DLD1 (cell line): ENCODE results near the gene ERMARD.

Experiments
- in situ Hi-C: cut with HindIII; loops from 2 replicates; pipeline ENCODE4 v1.10.0; 2017; ENCODE audit warnings: low sequenced_read_pairs

The ERMARD gene

GRCh38 chr6:169751242-169752073, at the start of gene ERMARD, which contains the start of gene DYNLT2:
Gene ERMARD, plus strand, starts transcription at chr6:169751622. Its CDS starts 36 bp downstream, at chr6:169751658.
Gene DYNLT2, minus strand, starts transcription at chr6:169751572. Its CDS starts 114 bp downstream, at chr6:169751458.
- in situ Hi-C loops, result no loop called here

DNA sequence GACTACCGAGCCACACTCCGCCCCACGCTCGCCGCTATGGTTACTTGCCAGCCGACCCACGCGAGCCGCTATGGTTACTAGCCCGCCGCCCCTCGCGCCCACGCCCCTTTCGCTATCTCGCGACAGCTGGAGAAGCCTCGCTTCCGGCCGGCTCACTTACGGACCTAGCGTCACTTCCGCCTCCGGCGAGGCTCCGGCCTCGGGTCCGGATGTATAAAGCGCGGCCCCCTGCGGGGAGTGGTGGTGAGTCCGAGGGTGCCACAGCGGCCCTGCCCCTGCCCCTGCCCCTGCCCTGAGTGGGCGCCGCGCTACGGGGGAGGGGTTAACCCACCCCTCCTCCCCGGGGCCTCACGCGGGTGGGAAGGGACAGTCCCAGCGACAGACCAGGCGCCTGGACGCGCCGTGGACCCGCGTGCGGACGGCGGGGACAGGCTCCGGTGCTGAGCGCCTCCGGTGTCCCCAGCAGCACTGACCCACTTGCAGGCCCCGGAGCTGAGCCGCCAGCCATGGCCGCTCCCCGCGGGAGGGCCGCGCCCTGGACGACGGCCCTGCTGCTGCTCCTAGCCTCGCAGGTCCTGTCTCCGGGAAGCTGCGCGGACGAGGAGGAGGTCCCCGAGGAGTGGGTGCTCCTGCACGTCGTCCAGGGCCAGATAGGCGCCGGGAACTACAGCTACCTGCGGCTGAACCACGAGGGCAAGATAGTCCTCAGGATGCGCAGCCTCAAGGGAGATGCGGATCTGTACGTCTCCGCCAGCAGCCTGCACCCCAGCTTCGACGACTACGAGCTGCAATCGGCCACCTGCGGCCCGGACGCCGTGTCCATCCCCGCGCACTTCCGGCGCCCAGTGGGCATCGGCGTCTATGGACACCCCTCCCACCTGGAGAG, 49.2 kb upstream of the ERMARD start, which contains the start of the genes C6orf120 and WDR27:
TSS of gene C6orf120 (plus strand) at position 173 of the 886 bp plus-strand sequence. CDS start at position 507, 334 bp downstream.
TSS of gene WDR27 (minus strand) at position 76 of the 886 bp plus-strand sequence. CDS start 13,024 bp downstream, outside the sequence.
- in situ Hi-C loops, result no loop called here

DNA sequence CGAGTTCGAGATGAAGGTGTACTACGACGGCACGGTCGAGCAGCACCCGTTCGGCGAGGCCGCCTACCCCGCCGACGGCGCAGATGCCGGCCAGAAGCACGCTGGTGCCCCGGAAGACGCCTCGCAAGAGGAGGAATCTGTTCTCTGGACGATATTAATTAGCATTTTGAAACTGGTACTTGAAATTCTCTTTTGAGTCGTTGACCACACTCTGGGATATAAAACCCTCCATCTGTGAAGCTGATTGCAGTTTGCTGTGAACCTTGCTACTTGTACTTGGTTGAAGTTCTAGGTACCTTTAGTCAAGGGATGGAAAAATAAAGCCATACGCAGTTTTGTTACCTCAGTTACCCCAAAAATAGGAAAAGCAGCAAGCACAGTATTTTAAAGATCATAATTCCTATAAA, 48.6 kb upstream of the ERMARD start:
- in situ Hi-C loops, result no loop called here

DNA sequence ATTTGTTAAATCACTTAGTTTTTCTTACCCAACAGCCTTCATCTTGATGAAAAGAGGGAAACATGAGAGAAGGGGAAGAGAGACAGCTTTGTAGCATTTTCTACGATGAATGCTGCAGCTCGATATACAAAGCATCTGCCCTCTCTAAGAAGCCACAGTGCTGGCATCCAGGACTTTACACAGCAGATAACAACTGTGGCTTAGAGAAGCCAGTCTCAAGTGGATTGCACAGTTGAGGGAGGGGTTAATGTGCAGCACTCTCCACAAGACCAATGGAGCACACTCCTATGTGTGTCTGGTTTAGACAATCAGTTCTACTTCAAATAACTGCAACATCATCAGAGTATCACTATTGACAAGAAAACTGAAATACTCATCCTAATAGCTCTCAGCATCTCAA, 43.6 kb upstream of the ERMARD start:
- in situ Hi-C loops, result no loop called here

DNA sequence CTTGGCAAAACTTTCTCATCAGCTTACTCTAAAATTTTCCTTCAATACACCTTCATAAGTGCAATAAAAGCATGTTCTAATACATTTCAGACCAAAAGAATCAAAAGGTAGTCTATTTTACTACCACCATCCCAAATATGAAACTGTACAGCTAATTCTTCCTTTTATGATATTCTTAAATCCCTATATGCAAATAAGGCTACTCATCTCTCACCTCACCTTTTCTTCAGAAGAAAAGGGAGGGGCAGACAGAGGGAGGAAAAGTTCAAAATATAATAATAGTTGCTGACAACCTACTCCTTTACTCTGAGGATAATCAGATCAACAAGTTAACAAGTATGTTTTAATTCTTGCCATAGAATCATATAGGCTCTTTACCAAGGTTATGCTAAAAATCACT, 42.1 kb upstream of the ERMARD start:
- in situ Hi-C loops, result no loop called here

DNA sequence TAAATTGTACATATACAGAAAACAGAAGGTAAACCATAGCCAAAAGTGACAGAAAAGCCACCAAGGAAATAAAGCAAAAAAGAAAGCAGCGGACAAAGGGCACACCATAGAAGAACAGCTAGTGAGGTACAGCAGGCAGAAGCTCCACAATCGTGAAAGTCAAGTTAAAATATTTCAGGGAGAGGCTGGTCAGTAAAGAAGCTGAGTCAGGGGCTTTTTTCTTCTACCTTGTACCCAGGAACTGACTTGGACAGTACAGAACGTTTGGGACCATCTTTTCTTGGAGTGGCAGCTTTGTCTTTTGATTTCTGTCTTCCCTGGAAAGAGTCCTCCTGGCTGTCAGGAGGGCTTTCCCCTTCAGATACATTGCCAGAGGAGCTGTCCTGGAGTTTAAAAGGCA, 41.4 kb upstream of the ERMARD start:
- in situ Hi-C loops, result no loop called here

DNA sequence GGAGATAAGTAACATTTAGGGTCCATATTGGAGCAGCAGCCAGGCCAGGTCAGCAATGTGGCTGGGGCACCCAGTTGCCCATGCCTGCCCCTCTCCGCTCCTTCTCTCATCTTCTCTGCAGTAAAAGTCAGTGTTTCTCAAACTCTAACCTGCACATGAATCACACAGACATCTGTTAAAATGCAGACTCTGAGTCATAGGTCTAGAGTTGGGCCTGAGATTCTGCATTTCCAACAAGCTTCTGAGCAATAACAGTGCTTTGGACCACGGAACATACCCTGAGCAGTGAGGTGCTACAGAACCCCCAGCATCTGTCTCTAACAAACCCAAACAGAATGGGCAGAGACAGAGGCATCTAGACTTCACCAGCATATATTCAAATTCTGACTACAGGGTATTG, 37.2 kb upstream of the ERMARD start:
- in situ Hi-C loops, result no loop called here

DNA sequence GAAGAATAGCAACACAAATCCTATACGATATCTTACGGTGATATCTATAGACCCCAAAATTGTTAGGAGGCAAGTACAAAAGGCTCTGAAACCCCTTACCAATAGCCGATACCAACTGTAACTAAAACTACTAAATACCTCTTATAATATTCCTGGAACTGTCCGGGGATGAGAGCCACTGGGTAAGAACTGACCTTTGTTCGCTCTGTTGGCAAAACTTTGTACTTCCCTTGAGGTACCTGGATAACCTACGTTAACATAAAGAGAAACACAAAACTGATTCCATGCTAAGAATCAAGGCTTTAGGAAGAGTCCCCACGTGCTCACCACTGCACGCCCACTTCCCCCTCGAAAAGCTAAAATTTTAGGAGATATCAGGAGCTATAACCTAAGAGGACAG, 36.8 kb upstream of the ERMARD start:
- in situ Hi-C loops, result no loop called here

GRCh38 chr6:169719117-169719516, 32.3 kb upstream of the ERMARD start:
- in situ Hi-C loops, result no loop called here

DNA sequence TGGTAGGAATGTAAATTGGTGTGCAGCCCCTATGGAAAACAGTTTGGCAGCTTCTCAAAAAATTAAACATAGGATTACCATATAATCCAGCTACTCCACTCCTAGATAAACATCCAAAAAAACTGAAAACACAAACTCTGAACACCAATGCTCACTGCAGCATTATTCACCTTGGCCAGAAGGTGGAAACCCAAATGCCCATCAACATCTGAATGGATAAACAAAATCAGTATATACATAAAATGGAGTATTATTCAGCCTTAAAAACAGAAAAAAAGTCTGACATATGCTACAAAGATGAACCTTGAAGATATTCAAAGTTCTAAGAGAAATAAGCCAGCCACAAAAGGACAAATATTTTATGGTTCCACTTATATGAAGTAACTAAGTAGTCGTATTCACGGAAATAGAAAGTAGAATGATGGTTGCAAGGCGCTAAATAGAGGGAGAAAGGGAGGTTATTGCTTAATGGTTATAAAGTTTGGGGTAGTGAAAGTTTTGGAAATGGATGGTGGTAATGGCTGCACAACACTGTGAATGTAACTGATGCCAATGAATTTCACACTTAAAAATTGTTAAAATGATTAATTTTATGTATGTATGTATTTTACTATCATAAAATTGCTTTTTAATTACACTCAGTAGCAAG, 31.1 kb upstream of the ERMARD start:
- in situ Hi-C loops, result no loop called here

GRCh38 chr6:169722362-169723199, 28.8 kb upstream of the ERMARD start:
- in situ Hi-C loops, result no loop called here

DNA sequence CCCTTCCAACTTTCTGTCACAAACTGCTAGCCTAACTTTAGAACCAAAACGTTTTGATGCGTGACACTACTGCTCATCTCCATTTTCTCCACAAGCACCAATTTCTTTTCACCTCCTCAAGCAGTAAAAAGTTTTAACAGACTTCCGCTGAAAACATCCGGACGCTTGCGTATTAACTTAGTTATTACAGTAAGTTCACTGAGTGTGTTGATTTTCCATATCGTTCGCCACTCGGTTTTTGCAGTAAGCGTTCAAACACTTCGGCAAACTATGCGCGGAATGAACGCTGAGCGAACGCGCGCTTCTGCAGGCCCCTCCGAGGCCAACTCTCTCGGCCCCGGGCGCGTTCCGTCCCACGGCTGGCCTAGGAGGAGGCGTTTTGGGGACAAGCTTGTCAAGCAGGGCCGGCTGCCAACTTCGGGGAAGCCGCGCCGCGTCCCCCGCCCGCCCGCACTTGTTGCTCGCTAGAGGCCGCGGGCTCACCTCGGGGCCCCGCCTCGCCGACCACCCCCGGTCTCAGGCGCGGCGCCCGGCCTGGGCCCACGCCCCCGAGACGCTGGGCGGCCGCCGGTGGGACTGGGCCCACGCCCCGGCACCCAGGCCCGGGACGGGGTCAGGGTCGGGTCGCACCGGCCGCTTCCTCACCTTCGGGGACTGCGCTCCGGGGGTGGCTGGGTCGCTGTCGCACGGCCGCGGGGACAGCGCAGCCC, 28.1 kb upstream of the ERMARD start:
- in situ Hi-C loops, result no loop called here

- in situ Hi-C loops, result no loop called here
These were observed 27.4 kb upstream of the ERMARD start for GRCh38 chr6:169723991-169724493.

DNA sequence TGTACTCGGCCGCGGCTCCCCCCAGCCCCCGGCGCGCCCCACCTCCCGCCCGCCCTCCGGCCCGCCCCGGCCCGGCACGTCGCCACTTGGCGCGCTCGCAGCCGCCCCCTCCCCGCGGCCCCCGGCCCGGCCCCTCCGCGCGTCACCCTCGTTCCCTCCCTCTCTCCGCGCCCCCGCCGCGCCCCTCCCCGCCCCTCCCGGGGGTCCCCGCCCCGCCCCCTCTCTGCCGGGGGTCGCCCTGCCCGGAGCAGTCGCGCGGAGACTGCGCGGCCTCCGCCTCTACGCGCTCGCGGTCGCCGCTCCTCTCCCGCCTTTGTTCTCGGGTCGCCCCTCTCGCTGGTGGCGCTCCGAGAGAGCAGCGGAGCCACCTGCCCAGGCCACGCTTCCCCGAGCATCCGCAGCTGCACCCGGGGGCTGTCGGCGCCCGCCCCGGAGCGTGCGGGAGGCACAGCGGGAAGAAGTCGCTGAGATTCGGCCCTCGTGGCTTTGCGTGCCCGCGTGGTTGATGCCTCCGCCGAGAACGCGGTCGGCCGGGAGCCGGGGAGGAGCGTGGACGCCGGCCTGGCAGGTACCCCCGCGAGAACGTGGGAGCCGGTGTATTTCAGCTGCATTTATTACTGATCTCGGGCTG, 26.8 kb upstream of the ERMARD start, which contains the start of gene PHF10:
TSS of gene PHF10 (minus strand) at position 7 of the 631 bp plus-strand sequence. CDS start 569 bp downstream, outside the sequence.
- in situ Hi-C loops, result no loop called here

DNA sequence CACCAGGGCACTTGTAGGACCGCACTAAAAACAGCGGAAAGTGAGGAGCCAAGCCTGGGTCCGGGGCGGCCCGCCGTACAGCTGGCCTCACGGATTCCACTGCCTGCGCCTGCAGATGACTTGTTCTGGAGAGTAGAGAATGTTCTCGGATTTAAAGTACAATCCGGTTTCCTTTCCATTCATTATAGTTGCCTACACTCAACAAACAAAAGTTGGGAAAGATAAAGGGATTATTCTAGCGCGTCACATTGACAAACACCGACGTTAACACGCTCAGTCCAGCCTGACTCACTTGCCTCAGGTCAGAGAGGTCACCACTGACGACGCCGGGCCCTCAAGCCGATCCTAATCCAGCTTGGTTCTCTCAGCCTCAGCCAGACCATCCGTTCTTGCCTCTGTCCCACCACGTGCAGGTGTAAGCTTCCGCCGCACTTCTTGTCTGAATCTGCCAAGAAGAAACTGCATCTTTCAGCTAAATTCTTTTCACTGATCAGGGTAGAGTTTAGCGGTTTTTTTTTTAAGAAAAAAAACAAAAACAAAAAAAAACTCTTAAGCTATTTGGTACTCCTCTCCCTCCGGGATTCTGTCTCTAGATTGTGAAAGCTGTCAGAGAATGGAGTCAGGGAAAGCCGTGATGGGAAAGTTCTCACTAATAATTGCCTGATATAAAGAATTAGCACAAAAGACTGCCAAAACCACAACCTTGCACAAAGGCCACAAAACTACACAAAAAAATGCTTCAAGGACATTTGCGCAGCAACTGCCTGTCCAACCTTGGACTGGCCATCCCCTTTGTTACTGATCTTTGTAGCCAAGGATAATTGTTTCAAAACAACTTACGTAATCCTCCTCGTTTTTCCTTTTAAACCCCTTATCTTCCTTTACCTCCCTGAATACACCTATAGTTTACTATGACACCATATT, 26.0 kb upstream of the ERMARD start:
- in situ Hi-C loops, result no loop called here

DNA sequence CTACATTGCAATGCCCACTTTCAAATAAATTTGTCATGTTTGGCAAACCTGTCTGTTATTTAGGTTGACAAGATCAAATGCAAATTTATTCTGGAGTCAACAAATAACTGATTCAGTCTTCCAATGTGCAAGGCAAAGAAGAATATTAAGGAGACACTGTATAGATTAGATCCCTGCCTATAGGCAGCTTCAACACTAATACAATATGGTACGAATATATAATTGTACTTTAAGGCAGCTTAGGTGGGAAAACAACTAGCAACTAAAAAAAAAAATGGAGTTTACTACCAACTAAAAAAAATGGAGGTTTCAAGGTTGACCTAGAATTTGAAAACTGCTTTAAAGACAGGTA, 25.4 kb upstream of the ERMARD start:
- in situ Hi-C loops, result no loop called here

GRCh38 chr6:169726963-169727362, 24.5 kb upstream of the ERMARD start:
- in situ Hi-C loops, result no loop called here

DNA sequence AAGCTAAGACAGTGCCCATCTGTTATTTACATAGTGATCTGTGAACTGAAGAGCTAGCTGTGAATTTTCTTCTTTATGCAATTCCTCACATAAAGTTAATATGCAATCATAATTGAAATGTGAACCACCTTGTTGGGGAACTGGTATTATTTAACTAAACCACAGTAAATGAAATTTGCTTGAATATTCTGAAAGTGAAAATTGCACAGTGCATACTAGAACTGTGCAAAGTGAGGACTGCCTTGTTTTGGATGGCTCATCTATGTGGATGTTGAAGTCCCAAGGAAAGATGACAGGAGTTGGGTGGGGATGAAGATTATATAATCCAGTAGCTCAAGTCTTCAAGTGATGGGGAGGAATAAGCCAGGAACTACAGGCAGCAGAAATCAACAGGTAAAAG, 21.5 kb upstream of the ERMARD start:
- in situ Hi-C loops, result no loop called here
